Skin epidermis (tissue), 12 donors: ENCODE measurements around the gene IGF2.
A peak's percentile ranks its signal among the peaks of the same experiment; 100 is the strongest.

Source experiments
- H3K27ac ChIP-seq, 21 experiments: fragments of 200-600 bp; sonication (generic) in 11 of 21; one replicate each; pipeline ENCODE4 v1.5.0; 2020; ENCODE audit warnings: mild to moderate bottlenecking in 3 of 21, inconsistent platforms in 2 of 21, moderate library complexity in 2 of 21
- H3K4me3 ChIP-seq, 7 experiments: fragments of 200-600 bp; sonication (generic) in 2 of 7; one replicate each; pipeline ENCODE4 v1.5.0; 2020; ENCODE audit warnings: inconsistent platforms in 2 of 7, mild to moderate bottlenecking in 2 of 7, moderate library complexity in 1 of 7

The IGF2 gene

GRCh38 chr11:2097356-2097997, 41.7 kb downstream of the IGF2 start:
- Histone ChIP-seq H3K27ac (peak overlapping the region in 11 of 21 experiments; percentile 6 to 81 (median 54)), H3K4me3 (no peak overlapping the region)

DNA sequence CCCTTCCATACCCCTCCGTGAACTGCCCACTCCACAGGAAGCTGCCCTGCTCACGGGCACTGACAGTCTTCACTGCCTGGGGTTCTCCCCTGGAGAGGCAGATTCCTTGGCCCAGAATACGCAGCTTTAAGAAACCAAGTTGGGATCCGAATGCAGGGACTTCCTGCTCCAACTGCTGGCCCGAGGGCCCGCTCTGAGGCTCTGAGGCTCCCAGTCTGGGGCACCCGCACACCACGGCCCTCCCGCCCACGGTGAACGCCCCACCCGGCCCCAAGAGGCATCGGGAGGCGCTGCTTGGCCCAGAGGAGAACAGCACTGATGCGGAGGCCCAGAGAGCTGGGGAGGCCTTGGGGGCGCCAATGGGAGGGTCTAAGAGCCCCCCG, 42.3 kb downstream of the IGF2 start:
- H3K4me3 ChIP-seq = no peak overlapping the region

DNA sequence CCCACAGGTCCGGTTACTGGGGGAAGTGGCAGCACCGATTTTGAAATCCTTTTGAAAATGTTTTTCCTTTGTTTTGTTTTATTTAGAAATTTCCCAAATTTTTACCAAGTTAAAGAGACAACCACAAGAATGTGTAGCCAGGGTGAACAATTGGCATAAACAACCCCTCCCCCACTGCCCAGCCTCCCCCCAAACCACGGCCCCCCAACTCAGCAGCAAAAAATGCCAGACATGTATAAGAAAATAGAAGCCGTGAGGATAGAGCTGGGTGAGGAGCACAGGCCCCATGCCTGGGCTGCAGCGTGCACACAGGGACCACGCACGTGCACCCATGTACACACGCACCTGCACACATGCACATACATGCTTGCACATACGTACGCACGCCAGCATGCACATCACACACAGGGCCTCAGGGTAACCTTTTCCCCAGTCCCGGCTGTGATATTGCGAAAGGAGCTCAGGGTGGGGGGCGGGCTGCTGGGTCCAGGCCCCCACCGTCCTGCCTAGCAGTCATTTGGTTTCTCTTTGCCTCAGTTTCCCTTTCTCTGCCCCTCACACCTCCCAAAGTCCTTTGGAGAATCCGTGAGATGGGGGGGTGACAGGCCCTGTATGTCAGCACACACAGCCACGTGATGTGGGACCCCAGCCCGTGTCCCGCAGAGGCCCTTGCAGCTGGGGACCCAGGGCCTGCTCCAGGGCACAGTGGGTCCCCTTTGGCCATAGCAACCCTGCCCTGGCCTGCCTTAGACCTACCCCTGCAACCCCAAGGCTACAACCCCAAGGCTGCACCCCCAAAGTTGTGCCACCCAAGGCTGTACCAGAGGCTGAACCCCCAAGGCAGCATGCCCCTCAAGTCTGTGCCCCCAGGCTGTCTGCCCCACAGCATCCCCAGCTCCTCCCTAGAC, 42.9 kb downstream of the IGF2 start:
- H3K27ac ChIP-seq = peak overlapping the region in 7 of 21 experiments; percentile 16 to 81 (median 65)
- no peak overlapping the region for H3K4me3 ChIP-seq

More for the DNA sequence above, 42.3 kb downstream of the IGF2 start:
- H3K27ac ChIP-seq = peak overlapping the region in 12 of 21 experiments; percentile 6 to 81 (median 52)

GRCh38 chr11:2095542-2095941, 43.6 kb downstream of the IGF2 start:
- Histone ChIP-seq H3K27ac (no peak overlapping the region), H3K4me3 (no peak overlapping the region)

- no peak overlapping the region for H3K27ac ChIP-seq
Measured at GRCh38 chr11:2095198-2095520, 44.0 kb downstream of the IGF2 start.

DNA sequence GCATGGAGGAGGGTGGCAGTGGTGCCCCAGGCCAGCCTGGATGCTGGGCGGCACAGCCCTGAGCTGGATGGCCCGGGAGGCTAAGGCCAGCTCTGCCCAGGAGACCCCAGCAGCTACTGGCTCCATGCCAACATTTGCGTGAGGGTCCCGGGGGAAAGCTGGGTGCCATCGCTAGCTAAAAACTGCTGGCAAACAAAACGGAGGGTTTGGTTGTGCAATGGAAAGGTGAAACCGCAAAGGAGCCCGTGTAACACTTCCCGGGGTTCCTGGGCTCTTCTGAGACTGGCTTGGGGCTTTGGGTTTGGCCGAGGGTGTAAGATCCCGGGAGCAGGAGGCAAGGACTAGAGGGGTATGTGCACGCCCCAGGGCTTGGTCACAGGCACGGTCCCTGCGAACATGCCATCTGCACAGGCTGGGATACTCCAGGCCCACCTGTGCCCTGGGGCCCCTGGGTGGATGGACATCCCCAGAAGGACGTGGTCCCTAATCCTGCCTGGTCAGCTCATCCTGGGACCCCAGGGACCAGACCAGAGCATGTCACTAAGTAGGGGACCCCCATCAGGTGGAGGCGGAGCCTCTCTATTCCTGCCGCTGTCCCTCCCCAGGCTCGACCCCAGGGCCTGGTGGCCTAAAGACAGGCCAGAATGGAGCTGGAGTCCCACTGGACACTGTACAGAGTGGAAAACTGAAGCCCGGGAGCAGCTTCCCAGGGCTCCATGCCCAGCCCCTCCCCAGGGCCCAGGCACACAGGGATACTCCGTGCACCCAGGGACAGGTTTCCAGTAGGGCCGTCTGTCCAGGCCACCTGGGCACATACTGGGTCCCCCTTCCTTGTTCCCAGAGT, 44.6 kb downstream of the IGF2 start:
- H3K4me3 ChIP-seq = no peak overlapping the region
- H3K27ac ChIP-seq = no peak overlapping the region

More at GRCh38 chr11:2095198-2095520, 44.0 kb downstream of the IGF2 start:
- no peak overlapping the region for H3K4me3 ChIP-seq

GRCh38 chr11:2093575-2094353, 45.4 kb downstream of the IGF2 start:
- H3K4me3 ChIP-seq = no peak overlapping the region
- H3K27ac ChIP-seq = peak overlapping the region in 2 of 21 experiments; percentile 6 to 24

GRCh38 chr11:2092956-2093412, 46.2 kb downstream of the IGF2 start:
- no peak overlapping the region for H3K27ac ChIP-seq
- no peak overlapping the region for H3K4me3 ChIP-seq

- H3K27ac ChIP-seq = no peak overlapping the region
Measured at GRCh38 chr11:2092464-2092910, 46.7 kb downstream of the IGF2 start.

GRCh38 chr11:2091786-2092463, 47.3 kb downstream of the IGF2 start:
- H3K4me3 ChIP-seq = no peak overlapping the region
- no peak overlapping the region for H3K27ac ChIP-seq

More at GRCh38 chr11:2092464-2092910, 46.7 kb downstream of the IGF2 start:
- H3K4me3 ChIP-seq = no peak overlapping the region

DNA sequence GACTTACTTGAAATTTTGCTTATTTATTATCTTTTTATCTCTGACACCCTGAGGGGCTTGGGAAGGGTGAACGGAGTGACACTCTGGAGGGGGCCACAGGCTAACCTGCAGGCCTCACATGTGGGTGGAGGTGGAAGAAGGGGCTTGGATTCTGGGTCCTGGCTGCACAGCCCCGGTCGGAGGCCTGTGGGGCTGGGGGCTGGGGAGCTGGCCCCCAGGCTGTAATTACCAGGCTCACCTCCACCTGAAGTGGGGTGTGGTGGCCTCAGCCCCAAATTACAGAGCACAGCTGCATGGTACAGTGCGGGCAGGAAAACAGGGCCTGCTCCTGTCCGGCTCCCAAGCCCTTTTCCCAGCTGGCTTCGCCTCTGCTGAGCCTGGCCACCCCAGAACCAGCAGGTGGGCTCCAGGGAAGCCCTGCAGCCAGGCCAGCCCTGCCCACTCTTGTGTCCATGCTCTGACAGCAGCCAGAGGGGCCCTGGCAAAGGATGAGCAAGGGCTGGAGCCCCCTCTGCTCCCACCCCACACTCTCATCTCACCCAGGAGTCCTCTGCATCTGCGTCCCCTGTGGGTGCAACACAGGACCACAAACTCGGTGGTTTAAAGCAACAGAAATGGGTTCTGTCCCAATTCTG, 48.0 kb downstream of the IGF2 start:
- Histone ChIP-seq H3K27ac (no peak overlapping the region), H3K4me3 (no peak overlapping the region)

- no peak overlapping the region for H3K4me3 ChIP-seq
- H3K27ac ChIP-seq = no peak overlapping the region
Measured at GRCh38 chr11:2090172-2091111, 48.7 kb downstream of the IGF2 start.

DNA sequence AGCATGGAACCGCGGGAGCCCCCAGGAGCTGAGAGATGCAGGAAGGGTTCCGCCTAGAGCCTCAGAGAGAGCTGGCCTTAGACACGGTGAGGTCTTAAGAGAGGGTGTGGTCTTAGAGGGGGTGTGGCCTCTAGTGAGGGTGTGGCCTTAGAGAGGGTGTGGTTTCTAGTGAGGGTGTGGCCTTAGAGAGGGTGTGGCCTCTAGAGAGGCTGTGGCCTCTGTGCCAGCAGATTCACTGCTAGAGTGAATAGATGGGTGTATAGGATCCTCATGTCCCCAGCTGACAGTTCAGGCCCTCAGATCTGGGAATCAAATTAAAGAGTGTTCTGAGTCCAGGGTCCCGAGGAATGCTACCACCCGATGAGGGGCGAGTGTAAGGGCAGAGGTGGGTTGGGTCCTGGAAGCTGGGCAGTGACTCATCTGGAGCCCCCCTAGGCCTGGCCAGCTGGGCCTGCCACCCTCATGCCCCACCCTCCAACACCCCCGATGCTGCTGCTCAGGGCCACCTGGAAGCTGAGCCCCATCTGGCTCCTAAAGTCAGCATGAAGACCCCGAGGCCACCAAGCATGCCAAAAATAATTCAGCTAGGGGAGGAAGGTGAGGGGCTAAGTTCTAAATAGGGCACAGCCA, 49.5 kb downstream of the IGF2 start:
- Histone ChIP-seq H3K27ac (no peak overlapping the region), H3K4me3 (no peak overlapping the region)

- H3K27ac ChIP-seq = no peak overlapping the region
Measured at GRCh38 chr11:2088746-2089535, 50.2 kb downstream of the IGF2 start.

GRCh38 chr11:2088284-2088683, 50.9 kb downstream of the IGF2 start:
- H3K27ac ChIP-seq = no peak overlapping the region
- H3K4me3 ChIP-seq = no peak overlapping the region

More at GRCh38 chr11:2088746-2089535, 50.2 kb downstream of the IGF2 start:
- H3K4me3 ChIP-seq = no peak overlapping the region
